CD4-positive, alpha-beta T cell treated with Interleukin-10 for 1 hour (primary cell): ENCODE results near the gene CPLX3.

Source experiments
- DNase-seq: peaks from one replicate; pipeline ENCODE4 v3.0.0-alpha.2; 2020

The CPLX3 gene

GRCh38 chr15:74831813-74832495 lies 5.5 kb downstream of the CPLX3 start:
- no peak for DNase-seq

- no peak for DNase-seq
Observed at GRCh38 chr15:74832826-74833225, 6.4 kb downstream of the CPLX3 start.

GRCh38 chr15:74833376-74834107 lies 7.1 kb downstream of the CPLX3 start:
- no peak for DNase-seq

- peak; percentile 53 for DNase-seq
Observed at GRCh38 chr15:74835312-74835823, 8.9 kb downstream of the CPLX3 start.

GRCh38 chr15:74836846-74837245 lies 10.4 kb downstream of the CPLX3 start:
- DNase-seq: no peak

GRCh38 chr15:74837482-74838136 lies 11.2 kb downstream of the CPLX3 start:
- no peak for DNase-seq

GRCh38 chr15:74838137-74838516 lies 11.7 kb downstream of the CPLX3 start:
- no peak for DNase-seq

- DNase-seq: no peak
Observed at GRCh38 chr15:74838746-74839525, 12.5 kb downstream of the CPLX3 start.

- DNase-seq: no peak
Observed at GRCh38 chr15:74839526-74840395, 13.3 kb downstream of the CPLX3 start.

GRCh38 chr15:74840851-74841775 lies 14.7 kb downstream of the CPLX3 start:
- DNase-seq: no peak

GRCh38 chr15:74841891-74842373 lies 15.5 kb downstream of the CPLX3 start:
- no peak for DNase-seq

- DNase-seq: peak; percentile 93
Observed at GRCh38 chr15:74842581-74843444, 16.4 kb downstream of the CPLX3 start, which contains the start of gene ULK3. TSS of gene ULK3 (minus strand) at chr15:74843156. CDS start at chr15:74843105, 51 bp downstream.

- no peak for DNase-seq
Observed at GRCh38 chr15:74843445-74843828, 17.0 kb downstream of the CPLX3 start.

GRCh38 chr15:74843891-74844299 lies 17.5 kb downstream of the CPLX3 start:
- DNase-seq: no peak

- no peak for DNase-seq
Observed at GRCh38 chr15:74844319-74845207, 18.1 kb downstream of the CPLX3 start.

- peak; percentile 60 for DNase-seq
Observed at GRCh38 chr15:74845208-74845568, 18.8 kb downstream of the CPLX3 start.

- DNase-seq: peak; percentile 41
Observed at GRCh38 chr15:74845581-74845980, 19.2 kb downstream of the CPLX3 start.

- DNase-seq: no peak
Observed at GRCh38 chr15:74847432-74847831, 21.0 kb downstream of the CPLX3 start.

GRCh38 chr15:74850393-74850792 lies 24.0 kb downstream of the CPLX3 start:
- no peak for DNase-seq
